Gastrocnemius medialis (tissue), 4 donors: Measurements from ENCODE around the gene SLC5A10.

Experiments
- POLR2A ChIP-seq, 2 donors: fragments of 450-650 bp; IDR thresholded peaks; one replicate each; pipeline ENCODE4 v1.6.1; 2017; ENCODE audit warnings: antibody characterized with exemption in 2 of 2, mild to moderate bottlenecking in 2 of 2, moderate library complexity in 2 of 2
- TF ChIP-seq, protein P1 (sequence below), 5 experiments: fragments of 450-650 bp in 3 of 5; fragments of 200-600 bp in 2 of 5; sonication (generic) in 2 of 5; IDR thresholded peaks in 4 of 5; conservative IDR thresholded peaks in 1 of 5; 1 replicate in 4 of 5; 2 replicates in 1 of 5; pipeline ENCODE4 v1.5.1; 2016 to 2019; ENCODE audit warnings: antibody characterized with exemption in 5 of 5, mild to moderate bottlenecking in 3 of 5, moderate library complexity in 3 of 5

DNA sequence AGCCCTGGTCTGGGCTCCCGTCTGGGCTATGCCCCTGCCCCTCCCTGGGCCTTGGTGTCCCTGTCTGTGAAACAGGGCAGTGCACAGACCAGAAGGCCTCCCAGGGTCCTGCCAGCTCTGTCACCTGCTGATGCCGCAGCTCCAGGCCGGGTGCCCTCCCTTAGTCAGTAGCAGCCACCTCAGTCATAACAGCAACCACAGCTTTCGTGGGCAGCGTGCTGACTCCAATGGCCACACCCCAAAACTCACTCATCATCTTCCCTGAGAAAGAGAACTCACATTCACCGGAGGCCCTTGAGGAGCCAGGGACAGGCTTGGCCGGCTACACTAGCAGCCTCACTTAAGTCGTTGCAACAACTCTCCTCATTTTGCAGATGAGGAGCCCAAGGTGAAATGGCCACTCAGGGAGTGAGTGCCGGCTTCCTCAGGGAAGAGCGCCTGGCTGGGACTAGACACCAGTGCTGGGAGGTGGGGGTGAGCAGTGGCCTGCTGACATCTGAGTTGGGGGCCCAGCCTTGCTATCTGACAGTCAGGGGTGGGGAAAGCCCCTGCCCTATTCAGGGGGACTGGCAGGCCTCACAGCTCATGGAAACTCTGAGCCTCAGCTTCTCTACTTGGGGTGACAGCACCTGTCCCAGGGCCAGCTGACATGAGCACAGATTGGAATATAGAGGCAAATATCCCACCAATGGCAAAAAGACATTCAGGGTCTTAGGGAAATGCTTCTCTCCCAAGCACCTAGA is 22.6 kb downstream of the SLC5A10 start:
- TF ChIP-seq, protein P1, sequence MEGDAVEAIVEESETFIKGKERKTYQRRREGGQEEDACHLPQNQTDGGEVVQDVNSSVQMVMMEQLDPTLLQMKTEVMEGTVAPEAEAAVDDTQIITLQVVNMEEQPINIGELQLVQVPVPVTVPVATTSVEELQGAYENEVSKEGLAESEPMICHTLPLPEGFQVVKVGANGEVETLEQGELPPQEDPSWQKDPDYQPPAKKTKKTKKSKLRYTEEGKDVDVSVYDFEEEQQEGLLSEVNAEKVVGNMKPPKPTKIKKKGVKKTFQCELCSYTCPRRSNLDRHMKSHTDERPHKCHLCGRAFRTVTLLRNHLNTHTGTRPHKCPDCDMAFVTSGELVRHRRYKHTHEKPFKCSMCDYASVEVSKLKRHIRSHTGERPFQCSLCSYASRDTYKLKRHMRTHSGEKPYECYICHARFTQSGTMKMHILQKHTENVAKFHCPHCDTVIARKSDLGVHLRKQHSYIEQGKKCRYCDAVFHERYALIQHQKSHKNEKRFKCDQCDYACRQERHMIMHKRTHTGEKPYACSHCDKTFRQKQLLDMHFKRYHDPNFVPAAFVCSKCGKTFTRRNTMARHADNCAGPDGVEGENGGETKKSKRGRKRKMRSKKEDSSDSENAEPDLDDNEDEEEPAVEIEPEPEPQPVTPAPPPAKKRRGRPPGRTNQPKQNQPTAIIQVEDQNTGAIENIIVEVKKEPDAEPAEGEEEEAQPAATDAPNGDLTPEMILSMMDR (IDR thresholded peaks at IDR 0.05 in 4 of 5, conservative IDR thresholded peaks at IDR 0.05 in 1 of 5) = no peak
- TF ChIP-seq POLR2A (IDR thresholded peaks at IDR 0.05) = no peak
